ENCODE data around the gene TRIM62. TPM values are rescaled to one million over a fixed set of nuclear protein-coding genes. Genes with fewer than 3 reads are reported as not detected.

Gene TRIM62
- polyA plus RNA-seq, 2 of the 4 experiments (the other 2 are of a cell fraction): 0.79 to 1.5 TPM

DNA sequence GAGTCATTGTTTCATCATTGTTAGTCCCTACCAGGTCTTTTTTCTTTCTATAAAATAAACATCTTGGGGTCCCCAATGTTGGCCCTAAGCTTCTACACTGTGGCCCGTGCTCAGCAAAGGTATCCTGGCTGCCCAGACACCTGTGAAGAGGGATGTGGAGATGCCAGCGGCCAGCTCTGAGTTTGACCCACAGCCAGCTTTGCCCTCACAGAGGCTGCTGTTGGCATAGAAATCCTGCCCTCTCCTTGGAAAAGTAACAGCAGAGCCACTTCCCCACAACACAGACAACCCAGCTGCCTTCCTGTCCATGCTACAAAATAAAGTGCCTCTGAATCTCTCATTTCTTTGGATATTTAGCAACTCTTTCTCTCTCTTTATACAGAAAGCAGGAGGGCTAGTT, 6.0 kb downstream of the TRIM62 start:
- ChIA-PET CTCF (no interaction called here), POLR2A (no interaction called here)
- H3K4me2 ChIP-seq: no peak overlapping the region
- FAIRE-seq: no peak
- TF ChIP-seq, protein P1, sequence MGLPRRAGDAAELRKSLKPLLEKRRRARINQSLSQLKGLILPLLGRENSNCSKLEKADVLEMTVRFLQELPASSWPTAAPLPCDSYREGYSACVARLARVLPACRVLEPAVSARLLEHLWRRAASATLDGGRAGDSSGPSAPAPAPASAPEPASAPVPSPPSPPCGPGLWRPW (IDR thresholded peaks at IDR 0.05): no peak
- TF ChIP-seq, protein P2, sequence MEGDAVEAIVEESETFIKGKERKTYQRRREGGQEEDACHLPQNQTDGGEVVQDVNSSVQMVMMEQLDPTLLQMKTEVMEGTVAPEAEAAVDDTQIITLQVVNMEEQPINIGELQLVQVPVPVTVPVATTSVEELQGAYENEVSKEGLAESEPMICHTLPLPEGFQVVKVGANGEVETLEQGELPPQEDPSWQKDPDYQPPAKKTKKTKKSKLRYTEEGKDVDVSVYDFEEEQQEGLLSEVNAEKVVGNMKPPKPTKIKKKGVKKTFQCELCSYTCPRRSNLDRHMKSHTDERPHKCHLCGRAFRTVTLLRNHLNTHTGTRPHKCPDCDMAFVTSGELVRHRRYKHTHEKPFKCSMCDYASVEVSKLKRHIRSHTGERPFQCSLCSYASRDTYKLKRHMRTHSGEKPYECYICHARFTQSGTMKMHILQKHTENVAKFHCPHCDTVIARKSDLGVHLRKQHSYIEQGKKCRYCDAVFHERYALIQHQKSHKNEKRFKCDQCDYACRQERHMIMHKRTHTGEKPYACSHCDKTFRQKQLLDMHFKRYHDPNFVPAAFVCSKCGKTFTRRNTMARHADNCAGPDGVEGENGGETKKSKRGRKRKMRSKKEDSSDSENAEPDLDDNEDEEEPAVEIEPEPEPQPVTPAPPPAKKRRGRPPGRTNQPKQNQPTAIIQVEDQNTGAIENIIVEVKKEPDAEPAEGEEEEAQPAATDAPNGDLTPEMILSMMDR (IDR thresholded peaks at IDR 0.05): no peak
- TF ChIP-seq FOSL2 (IDR thresholded peaks at IDR 0.05) (no peak), FOSL2 (CRISPR knock-in tag; IDR thresholded peaks at IDR 0.05) (no peak)
- H3K9me3 ChIP-seq: no peaks in the 10 kb centered on the region
- no peak for ATAC-seq
- H3K4me3 ChIP-seq: no peak overlapping the region
- 0 out of 3 replicates have a peak, but pooled peaks cover 3% of the 10 kb centered on the region for H3K4me1 ChIP-seq
- WGBS (ENCODE audit: missing lambda C conversion rate): 75% methylated on average over 2 of the region's 2 CpGs
- H3K27ac ChIP-seq: no peak overlapping the region
- DNase-seq (ENCODE audit: low read depth in 1 of 2, low spot score in 1 of 2): no peak

DNA sequence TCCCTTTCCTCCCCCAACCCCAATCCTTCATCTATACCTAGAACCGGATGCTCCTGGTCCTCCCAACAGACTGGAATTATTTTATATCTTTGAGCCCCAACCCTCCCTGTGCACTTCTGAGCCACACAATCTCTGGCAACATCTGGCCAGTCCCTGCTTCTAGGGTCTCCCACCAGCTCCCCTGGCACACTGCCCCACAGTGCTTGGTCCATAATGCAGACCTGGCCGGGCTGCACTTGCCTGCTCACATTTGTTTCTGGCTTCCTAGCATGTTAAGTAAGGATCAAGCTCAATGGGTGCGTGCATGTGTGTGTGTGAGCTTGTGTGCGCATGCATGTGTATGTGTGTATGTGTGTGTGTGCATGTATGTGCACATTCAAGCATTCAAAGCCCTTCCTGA, 8.8 kb downstream of the TRIM62 start:
- CTCF ChIA-PET: interaction anchor here (1.2 kb wide), 1 partner anchor 123 kb away, joined by 3 read pairs; no protein-coding TSS in a partner anchor
- 64% methylated on average over 4 of the region's 4 CpGs for WGBS (ENCODE audit: missing lambda C conversion rate)

DNA sequence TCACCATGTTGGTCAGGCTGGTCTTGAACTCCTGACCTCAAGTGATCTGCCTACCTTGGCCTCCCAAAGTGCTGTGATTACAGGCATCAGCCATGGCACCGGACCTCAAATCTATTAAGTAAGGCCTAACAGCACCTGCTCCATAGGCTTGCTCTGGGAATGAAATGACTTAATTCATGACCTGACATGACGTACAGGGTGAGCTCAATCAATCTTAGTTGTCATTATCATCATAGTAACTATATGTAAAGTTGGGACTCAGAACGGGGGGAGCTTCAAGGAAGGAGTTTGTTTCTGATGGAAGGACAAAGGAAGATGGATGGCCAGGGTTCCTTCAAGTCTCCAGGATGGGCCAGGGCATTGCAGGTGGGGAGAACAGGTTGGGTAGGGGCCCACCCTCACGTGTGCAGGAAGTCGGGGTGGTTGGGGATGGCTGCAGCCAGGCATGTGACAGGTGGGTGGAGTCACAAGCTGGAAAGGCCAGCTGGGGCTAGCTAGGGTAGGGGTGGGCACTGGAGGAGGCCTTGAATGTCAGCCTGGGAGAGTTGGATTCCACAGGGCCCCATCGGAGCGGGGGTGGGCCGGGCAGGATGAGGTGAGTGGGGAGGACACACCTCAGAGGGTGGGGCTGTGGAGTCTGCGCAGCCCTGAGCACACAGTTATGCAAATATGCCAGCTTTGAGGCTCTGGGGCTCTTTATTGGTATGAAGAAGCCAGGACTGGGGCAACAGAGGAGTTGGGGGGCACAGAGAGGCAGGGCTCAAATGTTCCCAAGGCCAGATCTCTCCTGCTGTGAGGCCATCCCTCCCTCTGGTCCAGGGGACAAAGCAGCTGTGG, 9.6 kb downstream of the TRIM62 start:
- FAIRE-seq (no peak), DNase-seq (ENCODE audit: low read depth in 1 of 2, low spot score in 1 of 2) (no peak), ATAC-seq (no peak)
- Histone ChIP-seq H3K4me1 (no peaks in the 10 kb centered on the region), H3K9me3 (no peaks in the 10 kb centered on the region), H3K4me2 (no peak overlapping the region), H3K27ac (no peak overlapping the region), H3K4me3 (no peak overlapping the region)
- TF ChIP-seq POLR2A (IDR thresholded peaks at IDR 0.05; ENCODE audit: low read length) (no peak), EP300 (IDR thresholded peaks at IDR 0.05) (no peak), MAZ (IDR thresholded peaks at IDR 0.05; ENCODE audit: borderline replicate concordance, low read depth, low read length) (no peak)
- TF ChIP-seq, protein P1 (IDR thresholded peaks at IDR 0.05): no peak
- TF ChIP-seq, protein P3, sequence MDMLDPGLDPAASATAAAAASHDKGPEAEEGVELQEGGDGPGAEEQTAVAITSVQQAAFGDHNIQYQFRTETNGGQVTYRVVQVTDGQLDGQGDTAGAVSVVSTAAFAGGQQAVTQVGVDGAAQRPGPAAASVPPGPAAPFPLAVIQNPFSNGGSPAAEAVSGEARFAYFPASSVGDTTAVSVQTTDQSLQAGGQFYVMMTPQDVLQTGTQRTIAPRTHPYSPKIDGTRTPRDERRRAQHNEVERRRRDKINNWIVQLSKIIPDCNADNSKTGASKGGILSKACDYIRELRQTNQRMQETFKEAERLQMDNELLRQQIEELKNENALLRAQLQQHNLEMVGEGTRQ (IDR thresholded peaks at IDR 0.05): no peak
- TF ChIP-seq, protein P4, sequence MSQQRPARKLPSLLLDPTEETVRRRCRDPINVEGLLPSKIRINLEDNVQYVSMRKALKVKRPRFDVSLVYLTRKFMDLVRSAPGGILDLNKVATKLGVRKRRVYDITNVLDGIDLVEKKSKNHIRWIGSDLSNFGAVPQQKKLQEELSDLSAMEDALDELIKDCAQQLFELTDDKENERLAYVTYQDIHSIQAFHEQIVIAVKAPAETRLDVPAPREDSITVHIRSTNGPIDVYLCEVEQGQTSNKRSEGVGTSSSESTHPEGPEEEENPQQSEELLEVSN (IDR thresholded peaks at IDR 0.05; ENCODE audit: borderline replicate concordance, low read depth): no peak
- ChIA-PET POLR2A (no interaction called here), CTCF (interaction anchor here (1.2 kb wide), 2 partner anchors 35 to 124 kb away, joined by 3 read pairs; no protein-coding TSS in a partner anchor)
- 71% methylated on average over 5 of the region's 9 CpGs for WGBS (ENCODE audit: missing lambda C conversion rate)

More for the DNA sequence above, 8.8 kb downstream of the TRIM62 start:
- DNase-seq (ENCODE audit: low read depth in 1 of 2, low spot score in 1 of 2) (no peak), FAIRE-seq (no peak), ATAC-seq (no peak)
- no peaks in the 10 kb centered on the region for H3K4me1 ChIP-seq
- H3K4me2 ChIP-seq: no peak overlapping the region
- POLR2A ChIA-PET: no interaction called here
- no peak overlapping the region for H3K4me3 ChIP-seq
- TF ChIP-seq POLR2AphosphoS2 (conservative IDR thresholded peaks at IDR 0.05; ENCODE audit: low read length) (no peak), EHMT2 (IDR thresholded peaks at IDR 0.05; ENCODE audit: low read depth) (no peak), CEBPB (IDR thresholded peaks at IDR 0.05) (no peak)
- no peak overlapping the region for H3K27ac ChIP-seq
- no peaks in the 10 kb centered on the region for H3K9me3 ChIP-seq

Measured in A549 (cell line).